Stimulated activated CD8-positive, alpha-beta memory T cell treated with anti-CD3 and anti-CD28 coated beads, Interleukin-4, amount 100 ng/mL, for 4 hours (primary cell): ENCODE measurements around the gene GP1BB.
A peak's percentile ranks its signal among the peaks of the same experiment; 100 is the strongest.

Source experiments
- DNase-seq, 2 donors: peaks; one replicate each; pipeline ENCODE4 v3.0.0-alpha.2; 2020; ENCODE audit warnings: low read depth in 2 of 2, low spot score in 1 of 2

Gene GP1BB

GRCh38 chr22:19714312-19715187 lies 8.8 kb upstream of the GP1BB start, which contains the start of gene SEPTIN5:
SEPTIN5 (plus strand) TSS chr22:19714503; CDS start chr22:19714589, 86 bp downstream.
- no peak for DNase-seq

GRCh38 chr22:19715188-19715930 lies 8.0 kb upstream of the GP1BB start:
- DNase-seq, result no peak

GRCh38 chr22:19716041-19716828 lies 7.1 kb upstream of the GP1BB start:
- DNase-seq, result no peak

DNA sequence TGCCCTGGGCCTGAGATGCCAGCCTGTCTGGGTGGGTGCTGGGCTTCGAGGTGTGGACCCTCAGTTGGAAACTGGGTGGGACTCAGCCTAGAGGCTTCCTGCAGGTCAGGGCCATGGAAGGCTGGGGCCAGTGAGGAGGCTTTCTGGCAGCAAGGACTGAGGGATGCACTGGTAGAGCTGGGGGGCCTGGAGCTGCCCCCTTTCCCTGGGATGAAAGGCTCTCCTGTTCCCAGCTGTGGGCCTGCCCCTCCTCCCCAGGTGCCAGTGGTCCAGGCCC lies 6.6 kb upstream of the GP1BB start:
- no peak for DNase-seq

DNA sequence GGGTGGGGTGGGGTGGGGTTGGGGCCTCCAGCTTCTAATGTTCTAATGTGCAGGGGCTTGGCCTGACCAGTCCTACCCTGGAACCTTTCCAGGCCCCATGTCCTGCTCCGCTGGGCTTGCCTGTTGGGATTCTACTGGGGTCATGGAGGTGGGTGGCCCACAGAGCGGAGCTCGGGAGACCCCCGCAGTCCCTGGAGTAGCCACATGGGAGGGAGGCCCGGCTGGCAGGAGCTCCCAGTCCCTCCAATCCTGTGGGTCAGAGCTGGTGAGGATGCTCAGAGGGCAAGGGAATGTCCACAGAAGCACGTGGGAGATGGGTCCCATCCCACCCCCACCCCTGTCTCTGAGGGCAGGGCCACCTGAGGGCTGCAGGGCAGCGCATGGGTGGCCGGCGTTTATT lies 6.2 kb upstream of the GP1BB start:
- DNase-seq, result no peak

GRCh38 chr22:19717691-19718455 lies 5.5 kb upstream of the GP1BB start:
- DNase-seq, result peak; percentile 46 to 60

- no peak for DNase-seq
Observed at GRCh38 chr22:19718456-19719049, 4.8 kb upstream of the GP1BB start.

GRCh38 chr22:19719050-19719482 lies 4.3 kb upstream of the GP1BB start:
- DNase-seq, result peak; percentile 31 to 46

GRCh38 chr22:19719488-19720021 lies 3.8 kb upstream of the GP1BB start:
- no peak for DNase-seq

GRCh38 chr22:19720150-19720827 lies 3.0 kb upstream of the GP1BB start:
- no peak for DNase-seq

DNA sequence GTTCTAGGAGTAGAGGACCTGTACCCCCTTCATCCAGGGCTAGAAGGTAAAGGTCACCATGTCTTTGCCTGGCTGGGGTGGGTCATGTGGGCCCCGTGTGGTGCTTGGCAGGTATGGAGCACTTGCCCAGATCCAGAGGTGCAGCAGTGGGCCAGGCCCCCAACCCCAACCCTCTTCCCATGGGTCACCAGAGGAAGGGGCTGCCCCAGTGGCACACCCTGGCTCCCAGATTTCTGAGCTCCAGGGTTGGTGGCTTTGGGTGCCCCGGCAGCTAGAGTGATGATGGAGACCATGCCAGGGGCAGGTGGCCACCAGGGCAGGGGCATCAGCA lies 2.4 kb upstream of the GP1BB start:
- DNase-seq, result no peak

DNA sequence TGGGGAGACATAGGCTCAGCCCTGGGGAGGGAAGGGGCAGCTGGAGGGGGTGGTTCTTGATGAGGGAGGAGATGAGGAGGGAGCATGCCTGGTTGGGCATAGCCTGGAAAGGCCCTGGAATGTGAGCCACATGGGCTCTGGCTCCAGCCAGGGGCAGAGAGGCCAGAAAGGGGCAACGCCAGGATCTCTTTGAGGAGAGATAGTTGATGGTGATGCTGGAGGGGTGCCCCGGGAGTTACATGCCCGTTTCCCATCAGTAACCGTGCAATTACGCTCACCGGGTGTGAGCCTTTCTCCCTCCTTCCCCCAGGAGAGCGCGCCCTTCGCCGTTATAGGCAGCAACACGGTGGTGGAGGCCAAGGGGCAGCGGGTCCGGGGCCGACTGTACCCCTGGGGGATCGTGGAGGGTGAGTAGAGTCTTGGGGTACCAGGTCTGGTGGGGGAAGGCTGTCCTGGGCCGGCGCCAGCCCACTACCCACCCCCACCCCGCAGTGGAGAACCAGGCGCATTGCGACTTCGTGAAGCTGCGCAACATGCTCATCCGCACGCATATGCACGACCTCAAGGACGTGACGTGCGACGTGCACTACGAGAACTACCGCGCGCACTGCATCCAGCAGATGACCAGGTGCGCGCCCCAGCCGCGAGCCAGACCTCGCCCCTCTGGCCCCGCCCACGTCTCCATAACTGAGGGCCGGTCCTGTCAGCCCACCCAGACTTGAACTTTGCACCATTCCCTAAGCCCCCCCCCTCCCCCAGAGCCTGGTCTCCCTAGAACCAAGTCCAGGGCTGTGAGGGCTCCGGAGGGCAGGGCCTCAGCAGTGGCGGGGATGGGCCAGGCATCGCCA lies 1.8 kb upstream of the GP1BB start:
- DNase-seq, result no peak

- no peak for DNase-seq
Observed at GRCh38 chr22:19722178-19722981, 959 bp upstream of the GP1BB start.

DNA sequence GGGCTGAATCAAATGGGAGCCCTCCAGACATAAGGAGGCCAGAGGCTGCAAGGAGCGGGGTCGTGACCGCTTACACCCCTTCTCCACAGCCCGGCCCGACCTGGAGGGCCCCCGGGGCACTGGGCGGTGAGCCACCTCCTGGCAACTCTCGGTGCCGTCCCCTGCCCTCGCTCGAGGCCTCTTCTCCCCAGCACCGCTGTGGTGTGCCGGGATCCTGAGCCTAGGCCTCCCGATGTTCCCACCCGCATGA lies 432 bp upstream of the GP1BB start:
- DNase-seq, result no peak

DNA sequence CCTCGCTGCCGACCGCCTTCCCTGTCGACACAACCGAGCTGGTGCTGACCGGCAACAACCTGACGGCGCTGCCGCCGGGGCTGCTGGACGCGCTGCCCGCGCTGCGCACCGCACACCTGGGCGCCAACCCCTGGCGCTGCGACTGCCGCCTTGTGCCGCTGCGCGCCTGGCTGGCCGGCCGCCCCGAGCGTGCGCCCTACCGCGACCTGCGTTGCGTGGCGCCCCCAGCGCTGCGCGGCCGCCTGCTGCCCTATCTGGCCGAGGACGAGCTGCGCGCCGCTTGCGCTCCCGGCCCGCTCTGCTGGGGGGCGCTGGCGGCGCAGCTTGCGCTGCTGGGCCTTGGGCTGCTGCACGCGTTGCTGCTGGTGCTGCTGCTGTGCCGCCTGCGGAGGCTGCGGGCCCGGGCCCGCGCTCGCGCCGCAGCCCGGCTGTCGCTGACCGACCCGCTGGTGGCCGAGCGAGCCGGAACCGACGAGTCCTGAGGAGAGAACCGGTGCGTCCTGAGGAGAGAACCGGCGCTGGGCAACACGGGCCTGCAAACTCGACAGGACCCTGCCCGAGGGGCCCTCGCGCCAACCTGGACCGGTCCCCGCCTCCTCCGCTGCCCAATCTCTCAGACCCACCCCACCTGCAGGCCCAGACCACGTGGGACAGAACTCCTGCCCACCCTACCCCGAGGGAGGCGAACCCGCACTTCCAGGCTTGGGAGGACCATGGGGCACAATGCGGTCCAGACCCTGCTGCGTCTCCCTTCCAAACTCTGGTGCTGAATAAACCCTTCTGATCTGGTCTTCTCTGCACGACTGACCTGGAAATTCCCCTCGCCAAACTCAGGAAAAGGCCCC lies 866 bp downstream of the GP1BB start:
- DNase-seq, result no peak

GRCh38 chr22:19724927-19725661 lies 1.8 kb downstream of the GP1BB start:
- no peak for DNase-seq
